K562 (cell line): ENCODE results near the gene TBPL2. TPM values are rescaled to one million over a fixed set of nuclear protein-coding genes. Genes with fewer than 3 reads are reported as not detected.

Experiments used
- ATAC-seq: fragments of 200-7000 bp; cut with Tn5 transposase; 3 replicates; pipeline ENCODE4 v1.9.1; 2020; ENCODE audit warnings: moderate library complexity
- BruUV-seq: library from RNA; stranded (reverse); fragments of 400-500 nt; replicated peaks from 2 replicates; lab custom pipeline; 2021; lab: Mats Ljungman, UMichigan
- CTCF ChIA-PET: fragments of 300-600 bp; formaldehyde crosslinking; extraction: SDS; loops from one replicate; lab custom pipeline; 2021; ENCODE audit warnings: low intra/inter-chr PET ratio; lab: Yijun Ruan, JAX
- POLR2A ChIA-PET: fragments of 300-600, 350-650 bp; sonication (Branson Sonifier 250); formaldehyde crosslinking; extraction: SDS; loops from one replicate; lab custom pipeline; 2021; ENCODE audit warnings: antibody characterized with exemption, inconsistent platforms; lab: Yijun Ruan, JAX
- DNase-seq, 4 experiments: peaks; one replicate each; pipeline versions ENCODE4 v3.0.0 to v3.0.0-alpha.2; 2011 to 2018; ENCODE audit warnings: low spot score in 3 of 4, mixed read lengths in 3 of 4; ENCODE audit errors: extremely low read depth in 1 of 4
- FAIRE-seq: peaks from 2 replicates; lab custom pipeline; 2011; peaks lifted over from hg19 to GRCh38; lab: Jason Lieb, UNC
- H2AFZ ChIP-seq: 2 replicates; pipeline ENCODE4 v1.6.0; 2011; ENCODE audit warnings: low read depth, low read length, control low read depth, inconsistent platforms
- H3K27ac ChIP-seq: fragments of 200-600 bp; 3 replicates; pipeline ENCODE4 v1.8.0; 2011; ENCODE audit warnings: low read depth, mild to moderate bottlenecking, control low read depth, inconsistent platforms, low read length, moderate library complexity, mixed read lengths; ENCODE audit errors: extremely low read depth
- H3K27me3 ChIP-seq, 2 experiments: fragments of 300-600 bp in 1 of 2; 2 replicates in 1 of 2; 3 replicates in 1 of 2; pipeline versions ENCODE4 v1.6.0 to v1.8.0; 2011; ENCODE audit warnings: inconsistent platforms in 2 of 2, low read length in 2 of 2, mild to moderate bottlenecking in 1 of 2, mixed read lengths in 1 of 2, moderate library complexity in 1 of 2; ENCODE audit not compliant: control insufficient read depth in 2 of 2, insufficient read depth in 2 of 2
- H3K36me3 ChIP-seq: fragments of 300-600 bp; 3 replicates; pipeline ENCODE4 v1.8.0; 2011; ENCODE audit warnings: mild to moderate bottlenecking, low read length, inconsistent platforms; ENCODE audit not compliant: control insufficient read depth, insufficient read depth
- H3K4me1 ChIP-seq, 2 experiments: fragments of 200-600 bp in 1 of 2; replicated peaks in 1 of 2; 2 replicates in 1 of 2; 3 replicates in 1 of 2; pipeline versions ENCODE4 v1.5.1 to v1.8.0; 2011; ENCODE audit warnings: inconsistent platforms in 2 of 2, low read length in 2 of 2, mild to moderate bottlenecking in 1 of 2, mixed read lengths in 1 of 2, moderate library complexity in 1 of 2; ENCODE audit not compliant: control insufficient read depth in 2 of 2, insufficient read depth in 2 of 2
- H3K4me2 ChIP-seq: 2 replicates; pipeline ENCODE4 v1.6.1; 2011; ENCODE audit warnings: low read length, control low read depth, inconsistent platforms, mixed read lengths; ENCODE audit not compliant: insufficient read depth
- H3K4me3 ChIP-seq: fragments of 200-600 bp; sonication (generic), shearing (Covaris generic); 2 replicates; pipeline ENCODE4 v1.5.1; 2016; ENCODE audit warnings: control low read depth, inconsistent platforms
- H3K79me2 ChIP-seq: fragments of 200-600 bp; 3 replicates; pipeline ENCODE4 v1.8.0; 2011; ENCODE audit warnings: low read length, inconsistent platforms; ENCODE audit not compliant: control insufficient read depth, insufficient read depth
- H3K9ac ChIP-seq, 2 experiments: 2 replicates each; pipeline versions ENCODE4 v1.6.0 to v1.6.1; 2011; ENCODE audit warnings: low read depth in 2 of 2, low read length in 2 of 2, control low read depth in 1 of 2, inconsistent platforms in 1 of 2, mild to moderate bottlenecking in 1 of 2, mixed read lengths in 1 of 2; ENCODE audit not compliant: insufficient read depth in 1 of 2
- H3K9me1 ChIP-seq: one replicate; pipeline ENCODE4 v1.6.0; 2011; ENCODE audit warnings: inconsistent platforms, mild to moderate bottlenecking, low read length, moderate library complexity; ENCODE audit not compliant: control insufficient read depth, insufficient read depth
- H3K9me3 ChIP-seq: replicated peaks from 2 replicates; pipeline ENCODE4 v1.5.1; 2011; ENCODE audit warnings: low read depth, low read length, inconsistent platforms; ENCODE audit not compliant: control insufficient read depth, insufficient read depth
- H4K20me1 ChIP-seq: replicated peaks from 2 replicates; pipeline ENCODE4 v1.6.1; 2011; ENCODE audit warnings: low read length, inconsistent platforms, mixed read lengths; ENCODE audit not compliant: control insufficient read depth, insufficient read depth
- HMGN3 ChIP-seq: IDR thresholded peaks from 2 replicates; pipeline ENCODE4 v1.6.1; 2011; ENCODE audit warnings: borderline replicate concordance, low read depth, mild to moderate bottlenecking, mixed read lengths, low read length; ENCODE audit not compliant: insufficient read length; ENCODE audit errors: extremely low read depth
- L3MBTL2 ChIP-seq: fragments of 450-650 bp; IDR thresholded peaks from 2 replicates; pipeline ENCODE4 v1.6.1; 2016; ENCODE audit warnings: mild to moderate bottlenecking, moderate library complexity
- MEIS2 ChIP-seq: fragments of 450-650 bp; IDR thresholded peaks from 2 replicates; pipeline ENCODE4 v1.6.1; 2014; ENCODE audit warnings: mild to moderate bottlenecking; ENCODE audit not compliant: partially characterized antibody
- MTF1 ChIP-seq: fragments of 250-450 bp; sonication (Bioruptor Pico); IDR thresholded peaks from 2 replicates; pipeline ENCODE4 v1.9.0; 2021; ENCODE audit warnings: moderate library complexity, mild to moderate bottlenecking, inconsistent platforms, borderline replicate concordance
- POLR3A ChIP-seq: IDR thresholded peaks from 2 replicates; pipeline ENCODE4 v1.6.1; 2011; ENCODE audit warnings: borderline replicate concordance, mild to moderate bottlenecking, moderate library complexity; ENCODE audit not compliant: insufficient read length, insufficient read depth; ENCODE audit errors: extremely low read depth
- SP2 ChIP-seq: IDR thresholded peaks from 2 replicates; pipeline ENCODE4 v1.6.1; 2011; ENCODE audit warnings: mild to moderate bottlenecking, low read depth, low read length, moderate library complexity; ENCODE audit not compliant: poor library complexity, severe bottlenecking; ENCODE audit errors: extremely low read depth
- ZNF224 ChIP-seq: sonication (generic); formaldehyde crosslinking; IDR thresholded peaks from 2 replicates; pipeline ENCODE4 v1.8.0; 2022; ENCODE audit warnings: mild to moderate bottlenecking, missing genetic modification reagents
- ZNF655 ChIP-seq: fragments of 250-450 bp; sonication (Bioruptor Pico); IDR thresholded peaks from 2 replicates; pipeline ENCODE4 v1.5.0; 2021
- WGBS: fragments of 100-300 bp; shearing (Covaris generic); methylation state at CpG from one replicate; pipeline ENCODE4 v1.1.6; 2016; ENCODE audit warnings: low coverage, mixed read lengths; ENCODE audit not compliant: insufficient coverage; ENCODE audit errors: missing lambda C conversion rate; 5-methylcytosine and 5-hydroxymethylcytosine counted together
- in situ Hi-C: fragments of 300-500 bp; cut with MboI; formaldehyde crosslinking; loops from 4 replicates; pipeline ENCODE4 v1.15.0; 2018; ENCODE audit warnings: inconsistent platforms, mixed read lengths
- intact Hi-C: fragments of 100-400 bp; cut with micrococcal nuclease; formaldehyde crosslinking; loops from 2 replicates; pipeline ENCODE4 v1.14.2; 2022
- polyA plus RNA-seq, 8 experiments: library from polyadenylated mRNA; depleted of rRNA in 4 of 8; stranded (reverse) in 5 of 8; unstranded in 3 of 8; fragments of >200 nt; fragmentation: Nextera tagmentation in 2 of 8; fragmentation: Illumina TruSeq in 1 of 8; extraction: Ambion mirVana in 2 of 8; extraction: Trizol in 1 of 8; gene quantifications; 2 replicates each; pipeline versions ENCODE4 v1.2.1 to v1.2.3, GENCODE V29; 2011 to 2014; ENCODE audit warnings: inconsistent platforms in 1 of 8, missing spikeins in 1 of 8
- total RNA-seq, 7 experiments: library from RNA; depleted of rRNA in 6 of 7; stranded (reverse); fragments of >200 nt in 6 of 7; fragmentation: Illumina TruSeq in 2 of 7; extraction: Trizol in 2 of 7; gene quantifications; 2 replicates each; pipeline versions ENCODE4 v1.2.1 to v1.2.3, GENCODE V29; 2011 to 2021; ENCODE audit warnings: low replicate concordance in 1 of 7
- TF ChIP-seq, protein P1 (sequence below), 2 experiments: fragments of 450-650 bp; conservative IDR thresholded peaks; 2 replicates each; pipeline ENCODE4 v1.6.1; 2017; ENCODE audit warnings: mild to moderate bottlenecking in 2 of 2, moderate library complexity in 2 of 2
- TF ChIP-seq, protein P2 (sequence below): fragments of 250-450 bp; sonication (Bioruptor Pico); IDR thresholded peaks from 2 replicates; pipeline ENCODE4 v1.5.0; 2020; ENCODE audit warnings: mild to moderate bottlenecking, borderline replicate concordance
- TF ChIP-seq, protein P3 (sequence below): fragments of 450-650 bp; conservative IDR thresholded peaks from 2 replicates; pipeline ENCODE4 v1.6.1; 2016; ENCODE audit warnings: missing genetic modification characterization, low read depth, mild to moderate bottlenecking, control low read depth, missing compliant biosample characterization

TBPL2 gene
- total and polyA plus RNA-seq, 9 of the 15 experiments (the other 6 are each of a cell fraction or from before 2014, with no cell fraction given): not detected

DNA sequence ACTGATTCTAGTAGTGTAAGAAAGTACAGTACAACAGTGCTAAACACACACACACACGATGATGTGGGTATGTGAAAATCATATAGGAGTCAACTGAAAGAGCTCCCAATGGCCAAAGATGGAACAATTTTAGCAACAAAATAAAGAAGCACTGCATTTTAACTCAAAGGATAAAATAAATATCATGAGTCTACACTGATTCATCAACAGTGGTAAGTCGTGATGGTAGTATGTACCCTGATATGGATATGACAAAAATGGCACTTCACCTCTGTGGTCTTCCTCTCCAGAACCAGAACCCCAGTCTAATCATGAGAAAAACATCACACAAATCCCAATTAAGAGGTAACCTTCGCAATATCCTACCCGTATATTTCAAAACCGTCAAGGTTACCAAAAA lies 41.4 kb upstream of the TBPL2 start:
- no TSS peak for BruUV-seq
- Histone ChIP-seq H3K27ac (no peak overlapping the region), H2AFZ (no peak overlapping the region), H3K9me1 (no peaks in the 10 kb centered on the region), H3K27me3 (peaks cover 0 to 3% of the 10 kb centered on the region in 2 experiments; a peak in 1 of 5 replicates), H3K9me3 (no peaks in the 10 kb centered on the region)
- FAIRE-seq: no peak
- TF ChIP-seq HMGN3 (no peak), MEIS2 (no peak), SP2 (no peak), L3MBTL2 (no peak), MTF1 (CRISPR knock-in tag) (no peak), ZNF655 (CRISPR knock-in tag) (no peak), ZNF224 (CRISPR knock-in tag) (no peak), POLR3A (no peak)
- TF ChIP-seq, protein P1, sequence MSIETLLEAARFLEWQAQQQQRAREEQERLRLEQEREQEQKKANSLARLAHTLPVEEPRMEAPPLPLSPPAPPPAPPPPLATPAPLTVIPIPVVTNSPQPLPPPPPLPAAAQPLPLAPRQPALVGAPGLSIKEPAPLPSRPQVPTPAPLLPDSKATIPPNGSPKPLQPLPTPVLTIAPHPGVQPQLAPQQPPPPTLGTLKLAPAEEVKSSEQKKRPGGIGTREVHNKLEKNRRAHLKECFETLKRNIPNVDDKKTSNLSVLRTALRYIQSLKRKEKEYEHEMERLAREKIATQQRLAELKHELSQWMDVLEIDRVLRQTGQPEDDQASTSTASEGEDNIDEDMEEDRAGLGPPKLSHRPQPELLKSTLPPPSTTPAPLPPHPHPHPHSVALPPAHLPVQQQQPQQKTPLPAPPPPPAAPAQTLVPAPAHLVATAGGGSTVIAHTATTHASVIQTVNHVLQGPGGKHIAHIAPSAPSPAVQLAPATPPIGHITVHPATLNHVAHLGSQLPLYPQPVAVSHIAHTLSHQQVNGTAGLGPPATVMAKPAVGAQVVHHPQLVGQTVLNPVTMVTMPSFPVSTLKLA (conservative IDR thresholded peaks at IDR 0.05): no peak
- TF ChIP-seq, protein P2, sequence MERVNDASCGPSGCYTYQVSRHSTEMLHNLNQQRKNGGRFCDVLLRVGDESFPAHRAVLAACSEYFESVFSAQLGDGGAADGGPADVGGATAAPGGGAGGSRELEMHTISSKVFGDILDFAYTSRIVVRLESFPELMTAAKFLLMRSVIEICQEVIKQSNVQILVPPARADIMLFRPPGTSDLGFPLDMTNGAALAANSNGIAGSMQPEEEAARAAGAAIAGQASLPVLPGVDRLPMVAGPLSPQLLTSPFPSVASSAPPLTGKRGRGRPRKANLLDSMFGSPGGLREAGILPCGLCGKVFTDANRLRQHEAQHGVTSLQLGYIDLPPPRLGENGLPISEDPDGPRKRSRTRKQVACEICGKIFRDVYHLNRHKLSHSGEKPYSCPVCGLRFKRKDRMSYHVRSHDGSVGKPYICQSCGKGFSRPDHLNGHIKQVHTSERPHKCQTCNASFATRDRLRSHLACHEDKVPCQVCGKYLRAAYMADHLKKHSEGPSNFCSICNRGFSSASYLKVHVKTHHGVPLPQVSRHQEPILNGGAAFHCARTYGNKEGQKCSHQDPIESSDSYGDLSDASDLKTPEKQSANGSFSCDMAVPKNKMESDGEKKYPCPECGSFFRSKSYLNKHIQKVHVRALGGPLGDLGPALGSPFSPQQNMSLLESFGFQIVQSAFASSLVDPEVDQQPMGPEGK (CRISPR knock-in tag): no peak
- TF ChIP-seq, protein P3, sequence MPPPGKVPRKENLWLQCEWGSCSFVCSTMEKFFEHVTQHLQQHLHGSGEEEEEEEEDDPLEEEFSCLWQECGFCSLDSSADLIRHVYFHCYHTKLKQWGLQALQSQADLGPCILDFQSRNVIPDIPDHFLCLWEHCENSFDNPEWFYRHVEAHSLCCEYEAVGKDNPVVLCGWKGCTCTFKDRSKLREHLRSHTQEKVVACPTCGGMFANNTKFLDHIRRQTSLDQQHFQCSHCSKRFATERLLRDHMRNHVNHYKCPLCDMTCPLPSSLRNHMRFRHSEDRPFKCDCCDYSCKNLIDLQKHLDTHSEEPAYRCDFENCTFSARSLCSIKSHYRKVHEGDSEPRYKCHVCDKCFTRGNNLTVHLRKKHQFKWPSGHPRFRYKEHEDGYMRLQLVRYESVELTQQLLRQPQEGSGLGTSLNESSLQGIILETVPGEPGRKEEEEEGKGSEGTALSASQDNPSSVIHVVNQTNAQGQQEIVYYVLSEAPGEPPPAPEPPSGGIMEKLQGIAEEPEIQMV: no peak
- TF ChIP-seq, all 486 proteins: peak for 0
- CTCF ChIA-PET: no interaction called here
- no peaks in the 10 kb centered on the region for H3K36me3 ChIP-seq
- H3K79me2 ChIP-seq: no peaks in the 10 kb centered on the region
- H3K4me1 ChIP-seq: no peaks in the 10 kb centered on the region; a peak in 1 of 5 replicates
- POLR2A ChIA-PET: no interaction called here
- no peak overlapping the region for H3K4me3 ChIP-seq
- DNase-seq (no peak), ATAC-seq (no peak)
- no peaks in the 10 kb centered on the region for H4K20me1 ChIP-seq
- no peak overlapping the region for H3K9ac ChIP-seq
- H3K4me2 ChIP-seq: no peak overlapping the region
- 1% methylated on average over 5 of the region's 5 CpGs for WGBS
- in situ Hi-C loops: no loop called here
- intact Hi-C loops: no loop called here
